HepG2 (cell line): Measurements from ENCODE around the gene PRMT5. TPM values are rescaled to one million over a fixed set of nuclear protein-coding genes. Genes with fewer than 3 reads are reported as not detected.

Experiments used
- ATM ChIP-seq: fragments of 450-650 bp; IDR thresholded peaks from 2 replicates; pipeline ENCODE4 v1.7.1; 2017; ENCODE audit warnings: mild to moderate bottlenecking, borderline replicate concordance
- CBX1 ChIP-seq: IDR thresholded peaks from one replicate; pipeline ENCODE4 v1.6.1; 2016; ENCODE audit warnings: antibody characterized with exemption, low read depth
- ETV5 ChIP-seq: IDR thresholded peaks from 2 replicates; pipeline ENCODE4 v1.6.1; 2018; ENCODE audit warnings: missing biosample characterization, missing genetic modification reagents, inconsistent platforms, borderline replicate concordance
- GFI1 ChIP-seq: sonication (generic); formaldehyde crosslinking; IDR thresholded peaks from 2 replicates; pipeline ENCODE4 v1.5.0; 2020; ENCODE audit warnings: missing genetic modification reagents, mild to moderate bottlenecking, borderline replicate concordance
- HNF4A ChIP-seq: sonication (generic); formaldehyde crosslinking; IDR thresholded peaks from 2 replicates; pipeline ENCODE4 v1.4.0; 2020; ENCODE audit warnings: missing genetic modification reagents
- KDM2A ChIP-seq: sonication (generic); formaldehyde crosslinking; IDR thresholded peaks from 2 replicates; pipeline ENCODE4 v1.4.0; 2020; ENCODE audit warnings: low read depth, missing genetic modification reagents, borderline replicate concordance
- MYNN ChIP-seq: sonication (generic); formaldehyde crosslinking; IDR thresholded peaks from 2 replicates; pipeline ENCODE4 v1.4.0; 2020; ENCODE audit warnings: mild to moderate bottlenecking, low read depth, missing genetic modification reagents
- NFRKB ChIP-seq: fragments of 450-650 bp; IDR thresholded peaks from 2 replicates; pipeline ENCODE4 v1.6.1; 2017
- PITX1 ChIP-seq: sonication (generic); formaldehyde crosslinking; IDR thresholded peaks from 2 replicates; pipeline ENCODE4 v1.5.1; 2020; ENCODE audit warnings: mild to moderate bottlenecking, missing genetic modification reagents
- PPARG ChIP-seq: conservative IDR thresholded peaks from 2 replicates; pipeline ENCODE4 v1.6.1; 2016; ENCODE audit warnings: missing biosample characterization, missing genetic modification reagents
- TAF15 ChIP-seq: fragments of 200-400 bp; formaldehyde crosslinking; IDR thresholded peaks from one replicate; pipeline ENCODE4 v1.6.1; 2018; ENCODE audit warnings: mild to moderate bottlenecking, low read depth, low read length; ENCODE audit not compliant: poor library complexity, severe bottlenecking
- ZNF326 ChIP-seq: sonication (generic); formaldehyde crosslinking; IDR thresholded peaks from 2 replicates; pipeline ENCODE4 v1.4.0; 2020; ENCODE audit warnings: missing genetic modification reagents, borderline replicate concordance
- ZNF703 ChIP-seq: sonication (generic); formaldehyde crosslinking; IDR thresholded peaks from 2 replicates; pipeline ENCODE4 v1.5.1; 2020; ENCODE audit warnings: missing genetic modification reagents, mild to moderate bottlenecking, moderate library complexity, borderline replicate concordance
- ZNF749 ChIP-seq: sonication (generic); formaldehyde crosslinking; IDR thresholded peaks from 2 replicates; pipeline ENCODE4 v1.8.0; 2022; ENCODE audit warnings: mild to moderate bottlenecking, missing genetic modification reagents, moderate library complexity, borderline replicate concordance
- ZNF776 ChIP-seq: sonication (generic); formaldehyde crosslinking; IDR thresholded peaks from 2 replicates; pipeline ENCODE4 v1.4.0; 2020; ENCODE audit warnings: mild to moderate bottlenecking, missing genetic modification reagents
- polyA plus RNA-seq, 8 experiments: library from polyadenylated mRNA; depleted of rRNA in 3 of 8; stranded (reverse) in 7 of 8; unstranded in 1 of 8; fragments of >200 nt; fragmentation: Illumina TruSeq in 4 of 8; extraction: Trizol in 4 of 8; gene quantifications; 2 replicates each; pipeline versions ENCODE4 v1.2.1 to v1.2.3, GENCODE V29; 2011 to 2016; ENCODE audit warnings: low read depth in 4 of 8, missing spikeins in 1 of 8, mixed read lengths in 1 of 8; ENCODE audit not compliant: insufficient read depth in 1 of 8
- total RNA-seq, 5 experiments: library from RNA; depleted of rRNA; stranded (reverse); fragments of >200 nt; fragmentation: Illumina TruSeq; extraction: Trizol; gene quantifications; 2 replicates each; pipeline ENCODE4 v1.2.3, GENCODE V29; 2016; ENCODE audit warnings: low read depth in 1 of 5
- TF ChIP-seq, protein P1 (sequence below): sonication (generic); formaldehyde crosslinking; IDR thresholded peaks from one replicate; pipeline ENCODE4 v1.5.1; 2020; ENCODE audit warnings: mild to moderate bottlenecking, missing genetic modification reagents; ENCODE audit errors: not compliant biosample characterization
- TF ChIP-seq, protein P2 (sequence below), 2 experiments: sonication (generic) in 1 of 2; formaldehyde crosslinking in 1 of 2; IDR thresholded peaks; 2 replicates each; pipeline versions ENCODE4 v1.5.1 to v1.6.1; 2011 to 2020; ENCODE audit warnings: borderline replicate concordance in 1 of 2, low read depth in 1 of 2, low read length in 1 of 2, mild to moderate bottlenecking in 1 of 2, missing genetic modification reagents in 1 of 2, moderate library complexity in 1 of 2

The PRMT5 gene
- total and polyA plus RNA-seq, 2 of the 13 experiments (the other 11 are each of a cell fraction or from before 2014, with no cell fraction given) = 210 to 354 TPM

DNA sequence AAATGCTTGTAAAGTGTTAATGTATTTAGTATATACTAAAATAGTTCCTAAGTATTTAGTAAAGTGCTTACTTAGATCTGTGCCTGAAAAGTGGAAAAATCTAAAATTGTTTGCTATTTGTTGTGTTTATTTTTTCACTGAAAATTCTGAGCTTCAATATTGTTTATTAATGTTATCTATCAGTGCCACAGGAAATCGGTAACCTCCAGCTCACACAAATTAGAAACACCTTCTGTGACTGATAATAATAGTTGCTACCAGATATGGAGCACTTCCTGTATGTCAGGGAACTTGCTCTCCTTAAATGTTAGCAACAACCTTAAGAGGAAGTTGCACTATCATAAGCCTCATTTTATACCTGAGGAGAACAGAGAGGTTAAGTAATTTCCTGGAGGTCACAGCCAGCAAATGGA lies 58.4 kb downstream of the PRMT5 start (continued):
- TF ChIP-seq MYNN (CRISPR knock-in tag) (no peak), KDM2A (CRISPR knock-in tag) (no peak), NFRKB (no peak), TAF15 (no peak), GFI1 (CRISPR knock-in tag) (no peak), ZNF703 (no peak), ZNF749 (CRISPR knock-in tag) (peak; percentile 24; the same call in 1 of the 2 replicates), PITX1 (no peak), ATM (no peak), ZNF326 (CRISPR knock-in tag) (no peak), HNF4A (no peak), ETV5 (CRISPR knock-in tag) (no peak), PPARG (CRISPR knock-in tag) (no peak), ZNF776 (CRISPR knock-in tag) (no peak), CBX1 (no peak)
- TF ChIP-seq, protein P1, sequence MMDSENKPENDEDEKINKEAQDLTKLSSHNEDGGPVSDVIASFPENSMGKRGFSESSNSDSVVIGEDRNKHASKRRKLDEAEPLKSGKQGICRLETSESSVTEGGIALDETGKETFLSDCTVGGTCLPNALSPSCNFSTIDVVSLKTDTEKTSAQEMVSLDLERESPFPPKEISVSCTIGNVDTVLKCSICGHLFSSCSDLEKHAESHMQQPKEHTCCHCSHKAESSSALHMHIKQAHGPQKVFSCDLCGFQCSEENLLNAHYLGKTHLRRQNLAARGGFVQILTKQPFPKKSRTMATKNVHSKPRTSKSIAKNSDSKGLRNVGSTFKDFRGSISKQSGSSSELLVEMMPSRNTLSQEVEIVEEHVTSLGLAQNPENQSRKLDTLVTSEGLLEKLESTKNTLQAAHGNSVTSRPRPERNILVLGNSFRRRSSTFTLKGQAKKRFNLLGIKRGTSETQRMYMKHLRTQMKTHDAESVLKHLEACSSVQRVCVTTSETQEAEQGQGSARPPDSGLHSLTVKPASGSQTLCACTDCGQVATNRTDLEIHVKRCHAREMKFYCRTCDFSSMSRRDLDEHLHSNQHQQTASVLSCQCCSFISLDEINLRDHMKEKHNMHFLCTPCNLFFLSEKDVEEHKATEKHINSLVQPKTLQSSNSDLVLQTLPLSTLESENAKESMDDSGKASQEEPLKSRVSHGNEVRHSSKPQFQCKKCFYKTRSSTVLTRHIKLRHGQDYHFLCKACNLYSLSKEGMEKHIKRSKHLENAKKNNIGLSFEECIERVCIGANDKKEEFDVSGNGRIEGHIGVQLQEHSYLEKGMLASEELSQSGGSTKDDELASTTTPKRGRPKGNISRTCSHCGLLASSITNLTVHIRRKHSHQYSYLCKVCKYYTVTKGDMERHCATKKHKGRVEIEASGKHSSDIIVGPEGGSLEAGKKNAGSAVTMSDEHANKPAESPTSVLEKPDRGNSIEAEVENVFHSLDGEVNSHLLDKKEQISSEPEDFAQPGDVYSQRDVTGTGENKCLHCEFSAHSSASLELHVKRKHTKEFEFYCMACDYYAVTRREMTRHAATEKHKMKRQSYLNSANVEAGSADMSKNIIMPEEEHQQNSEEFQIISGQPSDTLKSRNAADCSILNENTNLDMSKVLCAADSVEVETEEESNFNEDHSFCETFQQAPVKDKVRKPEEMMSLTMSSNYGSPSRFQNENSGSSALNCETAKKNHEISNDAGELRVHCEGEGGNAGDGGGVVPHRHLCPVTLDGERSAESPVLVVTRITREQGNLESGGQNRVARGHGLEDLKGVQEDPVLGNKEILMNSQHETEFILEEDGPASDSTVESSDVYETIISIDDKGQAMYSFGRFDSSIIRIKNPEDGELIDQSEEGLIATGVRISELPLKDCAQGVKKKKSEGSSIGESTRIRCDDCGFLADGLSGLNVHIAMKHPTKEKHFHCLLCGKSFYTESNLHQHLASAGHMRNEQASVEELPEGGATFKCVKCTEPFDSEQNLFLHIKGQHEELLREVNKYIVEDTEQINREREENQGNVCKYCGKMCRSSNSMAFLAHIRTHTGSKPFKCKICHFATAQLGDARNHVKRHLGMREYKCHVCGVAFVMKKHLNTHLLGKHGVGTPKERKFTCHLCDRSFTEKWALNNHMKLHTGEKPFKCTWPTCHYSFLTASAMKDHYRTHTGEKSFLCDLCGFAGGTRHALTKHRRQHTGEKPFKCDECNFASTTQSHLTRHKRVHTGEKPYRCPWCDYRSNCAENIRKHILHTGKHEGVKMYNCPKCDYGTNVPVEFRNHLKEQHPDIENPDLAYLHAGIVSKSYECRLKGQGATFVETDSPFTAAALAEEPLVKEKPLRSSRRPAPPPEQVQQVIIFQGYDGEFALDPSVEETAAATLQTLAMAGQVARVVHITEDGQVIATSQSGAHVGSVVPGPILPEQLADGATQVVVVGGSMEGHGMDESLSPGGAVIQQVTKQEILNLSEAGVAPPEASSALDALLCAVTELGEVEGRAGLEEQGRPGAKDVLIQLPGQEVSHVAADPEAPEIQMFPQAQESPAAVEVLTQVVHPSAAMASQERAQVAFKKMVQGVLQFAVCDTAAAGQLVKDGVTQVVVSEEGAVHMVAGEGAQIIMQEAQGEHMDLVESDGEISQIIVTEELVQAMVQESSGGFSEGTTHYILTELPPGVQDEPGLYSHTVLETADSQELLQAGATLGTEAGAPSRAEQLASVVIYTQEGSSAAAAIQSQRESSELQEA (CRISPR knock-in tag) = no peak
- TF ChIP-seq, protein P2, sequence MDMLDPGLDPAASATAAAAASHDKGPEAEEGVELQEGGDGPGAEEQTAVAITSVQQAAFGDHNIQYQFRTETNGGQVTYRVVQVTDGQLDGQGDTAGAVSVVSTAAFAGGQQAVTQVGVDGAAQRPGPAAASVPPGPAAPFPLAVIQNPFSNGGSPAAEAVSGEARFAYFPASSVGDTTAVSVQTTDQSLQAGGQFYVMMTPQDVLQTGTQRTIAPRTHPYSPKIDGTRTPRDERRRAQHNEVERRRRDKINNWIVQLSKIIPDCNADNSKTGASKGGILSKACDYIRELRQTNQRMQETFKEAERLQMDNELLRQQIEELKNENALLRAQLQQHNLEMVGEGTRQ (IDR thresholded peaks at IDR 0.05; ENCODE audit: low read depth, low read length) = no peak
- TF ChIP-seq, protein P2 (CRISPR knock-in tag; IDR thresholded peaks at IDR 0.05; ENCODE audit: borderline replicate concordance) = peak; percentile 14; the same call in 1 of the 2 replicates
